GM23248 (cell line): ENCODE results near the gene HJURP. TPM values are rescaled to one million over a fixed set of nuclear protein-coding genes. Genes with fewer than 3 reads are reported as not detected.

Source experiments
- DNase-seq: peaks from one replicate; pipeline ENCODE4 v3.0.0-alpha.2; 2015
- H2AFZ ChIP-seq: fragments of 200-600 bp; sonication (generic); 2 replicates; pipeline ENCODE4 v1.6.1; 2016; ENCODE audit warnings: antibody characterized with exemption
- H3F3A ChIP-seq: fragments of 200-600 bp; sonication (generic); 2 replicates; pipeline ENCODE4 v1.6.1; 2016; ENCODE audit warnings: mild to moderate bottlenecking, antibody characterized with exemption, mixed run types; ENCODE audit not compliant: insufficient read depth
- H3K27ac ChIP-seq: fragments of 200-600 bp; sonication (generic); 2 replicates; pipeline ENCODE4 v1.5.1; 2016; ENCODE audit warnings: mild to moderate bottlenecking
- H3K27me3 ChIP-seq: fragments of 200-600 bp; sonication (generic); replicated peaks from 2 replicates; pipeline ENCODE4 v1.6.1; 2016; ENCODE audit warnings: mild to moderate bottlenecking; ENCODE audit not compliant: insufficient read depth
- H3K36me3 ChIP-seq: fragments of 200-600 bp; sonication (generic); 2 replicates; pipeline ENCODE4 v1.6.1; 2016; ENCODE audit warnings: low read depth, mild to moderate bottlenecking
- H3K4me1 ChIP-seq: fragments of 200-600 bp; sonication (generic); 2 replicates; pipeline ENCODE4 v1.6.1; 2016; ENCODE audit warnings: mild to moderate bottlenecking; ENCODE audit not compliant: insufficient read depth
- H3K4me2 ChIP-seq: fragments of 200-600 bp; sonication (generic); one replicate; pipeline ENCODE4 v1.6.1; 2016; ENCODE audit warnings: mild to moderate bottlenecking; ENCODE audit not compliant: unreplicated experiment
- H3K4me3 ChIP-seq: fragments of 200-600 bp; sonication (generic); 2 replicates; pipeline ENCODE4 v1.5.1; 2016; ENCODE audit warnings: mild to moderate bottlenecking
- H3K79me2 ChIP-seq: fragments of 200-600 bp; sonication (generic); 2 replicates; pipeline ENCODE4 v1.6.1; 2016; ENCODE audit warnings: mild to moderate bottlenecking; ENCODE audit not compliant: insufficient read depth
- H3K9ac ChIP-seq: fragments of 200-600 bp; sonication (generic); 2 replicates; pipeline ENCODE4 v1.6.1; 2016; ENCODE audit warnings: mild to moderate bottlenecking
- H3K9me2 ChIP-seq: fragments of 200-600 bp; sonication (generic); 2 replicates; pipeline ENCODE4 v1.6.1; 2016; ENCODE audit warnings: mixed run types, mild to moderate bottlenecking, moderate library complexity; ENCODE audit not compliant: insufficient read depth
- H3K9me3 ChIP-seq: fragments of 200-600 bp; sonication (generic); one replicate; pipeline ENCODE4 v1.6.1; 2017; ENCODE audit warnings: low read depth
- H4K20me1 ChIP-seq: fragments of 200-600 bp; sonication (generic); 2 replicates; pipeline ENCODE4 v1.6.0; 2016; ENCODE audit not compliant: insufficient read depth
- EZH2 ChIP-seq: fragments of 200-600 bp; sonication (generic); IDR thresholded peaks from 2 replicates; pipeline ENCODE4 v1.6.1; 2018; ENCODE audit warnings: antibody characterized with exemption, mild to moderate bottlenecking; ENCODE audit not compliant: insufficient read depth, poor library complexity, severe bottlenecking
- EZH2phosphoT487 ChIP-seq: fragments of 200-600 bp; sonication (generic); IDR thresholded peaks from 2 replicates; pipeline ENCODE4 v1.6.1; 2018; ENCODE audit warnings: antibody characterized with exemption, moderate library complexity, mild to moderate bottlenecking, low read depth; ENCODE audit not compliant: insufficient read depth
- WGBS, 2 experiments: methylation state at CpG; one replicate each; pipeline ENCODE4 v1.1.6; 2015 to 2017; ENCODE audit warnings: low lambda C conversion rate in 2 of 2, low coverage in 1 of 2; ENCODE audit errors: missing lambda C conversion rate in 2 of 2; 5-methylcytosine and 5-hydroxymethylcytosine counted together
- in situ Hi-C: fragments of 300-500 bp; cut with MboI; formaldehyde crosslinking; loops from 2 replicates; pipeline ENCODE4 v1.15.0; 2020
- polyA plus RNA-seq: library from polyadenylated mRNA; unstranded; fragments of >200 nt; fragmentation: Nextera tagmentation; extraction: Ambion mirVana; gene quantifications from 2 replicates; pipeline ENCODE4 v1.2.1, GENCODE V29; 2016
- total RNA-seq: library from RNA; depleted of rRNA; stranded (reverse); fragments of >200 nt; shearing (Covaris generic); gene quantifications from 2 replicates; pipeline ENCODE4 v1.2.3, GENCODE V29; 2014

HJURP gene
- total and polyA plus RNA-seq, 2 experiments from 2014 or later = 13.2 to 13.9 TPM

- Histone ChIP-seq H3K79me2 (no peaks in the 10 kb centered on the region), H3K27me3 (peaks cover 25% of the 10 kb centered on the region; the same call in 1 of the 2 replicates), H3K27ac (no peak overlapping the region), H3K9me3 (no peaks in the 10 kb centered on the region), H2AFZ (no peak overlapping the region), H3K9me2 (no peaks in the 10 kb centered on the region), H3K4me1 (no peaks in the 10 kb centered on the region), H3K4me2 (no peak overlapping the region), H3K9ac (no peak overlapping the region), H4K20me1 (no peaks in the 10 kb centered on the region), H3F3A (no peaks in the 10 kb centered on the region), H3K36me3 (no peaks in the 10 kb centered on the region), H3K4me3 (no peak overlapping the region)
- WGBS, 2 experiments = 17 to 20% methylated on average over 7 to 9 of the region's 9 CpGs
- DNase-seq = no peak
- TF ChIP-seq EZH2phosphoT487 (no peak), EZH2 (no peak)
- in situ Hi-C loops = no loop called here
Observed at GRCh38 chr2:233796254-233796653, 58.1 kb downstream of the HJURP start.

- Histone ChIP-seq H3K27ac (no peak overlapping the region), H3K36me3 (no peaks in the 10 kb centered on the region), H3K9me2 (no peaks in the 10 kb centered on the region), H3K4me3 (no peak overlapping the region), H3K4me2 (no peak overlapping the region), H3F3A (no peaks in the 10 kb centered on the region), H4K20me1 (no peaks in the 10 kb centered on the region), H3K4me1 (no peaks in the 10 kb centered on the region), H3K9ac (no peak overlapping the region), H2AFZ (no peak overlapping the region), H3K79me2 (no peaks in the 10 kb centered on the region), H3K27me3 (peaks cover 25% of the 10 kb centered on the region; the same call in 1 of the 2 replicates), H3K9me3 (no peaks in the 10 kb centered on the region)
- TF ChIP-seq EZH2phosphoT487 (no peak), EZH2 (no peak)
- in situ Hi-C loops = no loop called here
- WGBS, 2 experiments = 66 to 71% methylated on average over 12 to 13 of the region's 13 CpGs
- DNase-seq = no peak
Observed at GRCh38 chr2:233795735-233796171, 58.6 kb downstream of the HJURP start.

GRCh38 chr2:233794128-233794658, 60.1 kb downstream of the HJURP start:
- Histone ChIP-seq H3K4me2 (no peak overlapping the region), H3K4me3 (no peak overlapping the region), H3K36me3 (no peaks in the 10 kb centered on the region), H3K79me2 (no peaks in the 10 kb centered on the region), H3K27me3 (peaks cover 25% of the 10 kb centered on the region; the same call in 1 of the 2 replicates), H4K20me1 (no peaks in the 10 kb centered on the region), H3K9me3 (no peaks in the 10 kb centered on the region), H3K9ac (no peak overlapping the region), H3F3A (no peaks in the 10 kb centered on the region), H2AFZ (no peak overlapping the region), H3K4me1 (no peaks in the 10 kb centered on the region), H3K27ac (no peak overlapping the region), H3K9me2 (no peaks in the 10 kb centered on the region)
- no peak for TF ChIP-seq EZH2phosphoT487
- TF ChIP-seq EZH2 = no peak
- in situ Hi-C loops = no loop called here
- no peak for DNase-seq
- WGBS, 2 experiments = 50 to 53% methylated on average over 17 of the region's 17 CpGs

GRCh38 chr2:233793465-233794127, 60.7 kb downstream of the HJURP start:
- no peak overlapping the region for H3K4me3 ChIP-seq
- no peaks in the 10 kb centered on the region for H3K36me3 ChIP-seq
- in situ Hi-C loops = no loop called here
- no peaks in the 10 kb centered on the region for H3F3A ChIP-seq
- no peak overlapping the region for H3K27ac ChIP-seq
- H3K9ac ChIP-seq = no peak overlapping the region
- H3K4me1 ChIP-seq = no peaks in the 10 kb centered on the region
- TF ChIP-seq EZH2 (no peak), EZH2phosphoT487 (no peak)
- no peaks in the 10 kb centered on the region for H3K9me2 ChIP-seq
- H3K4me2 ChIP-seq = no peak overlapping the region
- H3K27me3 ChIP-seq = peaks cover 25% of the 10 kb centered on the region; the same call in 1 of the 2 replicates
- no peaks in the 10 kb centered on the region for H4K20me1 ChIP-seq
- H3K9me3 ChIP-seq = no peaks in the 10 kb centered on the region
- 11 to 13% methylated on average over 18 of the region's 18 CpGs for WGBS, 2 experiments
- no peaks in the 10 kb centered on the region for H3K79me2 ChIP-seq
- DNase-seq = no peak
- no peak overlapping the region for H2AFZ ChIP-seq
